NCI-H2081 treated with DMSO at 0.1 percent for 48 hours (cell line): ENCODE data around the gene NEU4.
"Not testable (repeated sequence)": the region's sequence is repeated elsewhere in the genome, so short reads cannot be mapped to it uniquely, and the experiment has no call there.

Source experiments
- DNase-seq: peaks from one replicate; lab custom pipeline; 2025; lab: John Stamatoyannopoulos, UW

NEU4 gene, protein sequence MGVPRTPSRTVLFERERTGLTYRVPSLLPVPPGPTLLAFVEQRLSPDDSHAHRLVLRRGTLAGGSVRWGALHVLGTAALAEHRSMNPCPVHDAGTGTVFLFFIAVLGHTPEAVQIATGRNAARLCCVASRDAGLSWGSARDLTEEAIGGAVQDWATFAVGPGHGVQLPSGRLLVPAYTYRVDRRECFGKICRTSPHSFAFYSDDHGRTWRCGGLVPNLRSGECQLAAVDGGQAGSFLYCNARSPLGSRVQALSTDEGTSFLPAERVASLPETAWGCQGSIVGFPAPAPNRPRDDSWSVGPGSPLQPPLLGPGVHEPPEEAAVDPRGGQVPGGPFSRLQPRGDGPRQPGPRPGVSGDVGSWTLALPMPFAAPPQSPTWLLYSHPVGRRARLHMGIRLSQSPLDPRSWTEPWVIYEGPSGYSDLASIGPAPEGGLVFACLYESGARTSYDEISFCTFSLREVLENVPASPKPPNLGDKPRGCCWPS

DNA sequence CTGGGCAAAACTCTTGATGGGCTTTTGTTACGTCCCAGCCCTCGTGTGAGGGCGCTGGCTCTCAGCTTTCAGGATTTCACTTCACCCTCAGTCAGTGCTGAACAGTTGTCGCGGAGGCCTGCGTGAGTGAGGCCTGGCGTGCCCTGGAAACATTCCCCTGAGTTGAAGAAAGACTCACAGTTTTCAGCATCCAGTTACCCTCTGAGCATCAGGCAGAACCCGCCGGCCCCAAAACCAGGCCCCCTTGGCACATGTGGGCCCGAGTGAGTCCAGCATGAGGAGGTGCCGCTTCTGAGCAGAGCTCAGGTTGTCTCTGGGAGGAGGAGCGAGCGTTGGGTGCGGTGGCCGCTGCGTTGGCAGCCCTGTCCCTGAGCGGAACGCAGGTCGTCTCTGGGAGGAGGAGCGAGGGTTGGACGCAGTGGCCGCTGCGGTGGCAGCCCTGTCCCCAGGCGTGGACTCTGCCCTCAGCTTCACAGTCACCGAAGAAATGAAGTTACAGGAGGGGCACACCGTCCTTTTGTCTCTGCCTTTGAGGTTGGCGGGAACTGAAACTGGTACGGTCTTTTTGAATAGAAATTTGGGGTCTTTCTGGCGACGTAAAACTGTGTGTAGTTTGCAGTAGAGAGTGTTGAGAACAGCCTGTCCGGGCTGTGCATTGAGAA, at the start of gene NEU4:
NEU4 (plus strand) TSS at position 473 of the 662 bp plus-strand sequence. CDS start 5,292 bp downstream, outside the sequence.
- no peak for DNase-seq

DNA sequence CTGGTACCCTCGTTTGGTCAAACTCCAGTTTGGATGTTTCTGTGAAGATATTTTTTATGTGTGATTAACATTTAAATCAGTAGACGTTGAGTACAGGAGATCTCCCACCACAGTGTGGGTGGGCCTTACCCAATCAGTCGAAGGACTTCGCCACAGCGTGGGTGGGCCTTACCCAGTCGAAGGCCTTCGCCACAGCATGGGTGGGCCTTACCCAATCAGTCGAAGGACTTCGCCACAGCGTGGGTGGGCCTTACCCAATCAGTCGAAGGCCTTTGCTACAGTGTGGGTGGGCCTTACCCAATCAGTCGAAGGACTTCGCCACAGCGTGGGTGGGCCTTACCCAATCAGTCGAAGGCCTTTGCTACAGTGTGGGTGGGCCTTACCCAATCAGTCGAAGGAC, 49.1 kb upstream of the NEU4 start:
- not testable (repeated sequence) for DNase-seq

DNA sequence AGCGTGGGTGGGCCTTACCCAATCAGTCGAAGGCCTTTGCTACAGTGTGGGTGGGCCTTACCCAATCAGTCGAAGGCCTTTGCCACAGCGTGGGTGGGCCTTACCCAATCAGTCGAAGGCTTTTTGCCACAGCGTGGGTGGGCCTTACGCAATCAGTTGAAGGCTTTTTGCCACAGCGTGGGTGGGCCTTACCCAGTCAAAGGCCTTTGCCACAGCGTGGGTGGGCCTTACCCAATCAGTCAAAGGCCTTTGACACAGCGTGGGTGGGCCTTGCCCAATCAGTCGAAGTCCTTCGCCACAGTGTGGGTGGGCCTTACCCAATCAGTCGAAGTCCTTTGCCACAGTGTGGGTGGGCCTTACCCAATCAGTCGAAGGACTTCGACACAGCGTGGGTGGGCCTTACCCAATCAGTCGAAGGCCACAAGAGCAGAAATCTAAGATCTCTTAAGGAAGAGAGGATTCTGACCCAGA, 48.7 kb upstream of the NEU4 start:
- DNase-seq: no peak

DNA sequence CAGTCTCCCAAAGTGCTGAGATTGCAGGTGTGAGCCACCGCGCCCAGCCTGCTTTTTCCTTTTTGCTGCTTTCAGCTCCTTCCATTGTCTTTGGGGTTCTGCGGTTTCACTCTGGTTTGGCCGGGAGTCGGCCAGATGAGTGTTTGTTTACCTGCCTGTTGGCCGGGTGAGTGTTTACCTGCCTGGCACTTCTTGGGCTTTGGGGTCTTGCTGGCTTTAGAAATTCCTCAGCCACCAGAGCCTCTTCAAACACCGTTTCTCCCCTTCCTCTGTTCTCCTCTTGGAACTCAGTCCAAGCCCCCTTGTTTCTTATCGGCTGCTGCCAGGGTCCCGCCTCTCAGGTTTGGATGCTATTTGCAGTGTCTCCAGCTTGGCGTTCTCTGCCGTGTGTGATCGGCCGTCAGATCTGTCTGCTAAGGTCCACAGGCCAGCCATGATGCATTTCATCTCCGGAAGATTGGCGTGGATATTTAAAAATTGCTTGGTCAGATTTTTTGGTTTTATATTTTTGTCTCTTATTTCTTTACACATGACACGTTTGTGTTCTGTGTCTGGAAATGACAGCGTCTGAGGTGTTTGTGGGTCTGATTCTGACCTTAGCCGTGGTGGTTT, 46.6 kb upstream of the NEU4 start:
- DNase-seq: no peak

DNA sequence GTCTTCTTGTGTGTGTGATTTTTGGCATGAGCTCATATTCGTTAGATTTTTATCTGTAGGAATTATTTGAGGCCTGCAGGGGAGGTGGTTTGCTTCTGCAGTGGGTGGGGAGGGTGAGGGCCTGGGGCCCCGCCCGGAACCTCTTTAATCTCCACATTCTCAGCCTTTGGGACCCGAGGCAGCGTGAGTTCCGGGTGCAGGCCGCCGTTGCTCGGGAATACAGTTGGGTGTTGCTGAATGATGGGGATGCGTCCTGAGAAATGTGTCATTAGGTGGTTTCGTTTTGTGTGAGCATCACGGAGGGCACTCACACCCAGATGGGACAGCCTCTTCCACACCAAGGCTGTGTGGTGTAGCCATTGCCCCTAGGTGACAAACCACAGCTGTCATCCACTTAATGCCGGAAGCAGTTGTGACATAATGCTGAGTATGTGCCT, 46.0 kb upstream of the NEU4 start:
- DNase-seq: no peak

DNA sequence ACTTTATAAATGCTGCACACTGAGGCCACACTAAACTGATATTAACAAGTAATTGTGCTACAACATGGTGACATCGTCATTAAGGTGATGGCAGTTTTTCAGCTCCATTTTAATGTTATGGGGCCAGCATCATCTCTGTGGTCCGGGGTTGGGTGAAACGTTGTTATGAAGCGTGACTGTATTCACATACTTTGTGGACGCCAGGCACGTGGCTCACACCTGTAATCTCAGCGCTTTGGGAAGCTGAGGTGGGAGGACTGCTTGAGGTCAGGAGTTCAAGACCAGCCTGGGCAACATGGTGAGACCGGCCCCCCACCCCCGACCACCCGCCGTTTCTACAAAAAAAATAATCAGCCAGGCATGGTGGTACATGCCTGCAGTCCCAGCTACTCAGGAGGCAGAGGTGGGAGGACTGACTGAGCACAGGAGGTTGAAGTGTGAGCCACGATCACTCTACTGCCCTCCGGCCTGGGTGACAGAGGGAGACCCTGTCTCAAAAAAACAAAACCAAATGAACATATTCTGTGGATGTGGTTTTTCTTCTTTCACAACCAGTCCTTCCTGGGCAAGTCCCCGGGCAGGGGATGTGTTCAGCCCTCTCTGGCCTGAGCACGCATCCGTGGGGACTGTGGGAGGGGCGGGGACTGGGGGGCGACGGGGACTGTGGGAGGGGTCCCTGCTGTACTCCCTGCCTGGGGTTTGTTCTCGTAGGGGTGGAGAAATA, 45.3 kb upstream of the NEU4 start:
- DNase-seq: no peak

DNA sequence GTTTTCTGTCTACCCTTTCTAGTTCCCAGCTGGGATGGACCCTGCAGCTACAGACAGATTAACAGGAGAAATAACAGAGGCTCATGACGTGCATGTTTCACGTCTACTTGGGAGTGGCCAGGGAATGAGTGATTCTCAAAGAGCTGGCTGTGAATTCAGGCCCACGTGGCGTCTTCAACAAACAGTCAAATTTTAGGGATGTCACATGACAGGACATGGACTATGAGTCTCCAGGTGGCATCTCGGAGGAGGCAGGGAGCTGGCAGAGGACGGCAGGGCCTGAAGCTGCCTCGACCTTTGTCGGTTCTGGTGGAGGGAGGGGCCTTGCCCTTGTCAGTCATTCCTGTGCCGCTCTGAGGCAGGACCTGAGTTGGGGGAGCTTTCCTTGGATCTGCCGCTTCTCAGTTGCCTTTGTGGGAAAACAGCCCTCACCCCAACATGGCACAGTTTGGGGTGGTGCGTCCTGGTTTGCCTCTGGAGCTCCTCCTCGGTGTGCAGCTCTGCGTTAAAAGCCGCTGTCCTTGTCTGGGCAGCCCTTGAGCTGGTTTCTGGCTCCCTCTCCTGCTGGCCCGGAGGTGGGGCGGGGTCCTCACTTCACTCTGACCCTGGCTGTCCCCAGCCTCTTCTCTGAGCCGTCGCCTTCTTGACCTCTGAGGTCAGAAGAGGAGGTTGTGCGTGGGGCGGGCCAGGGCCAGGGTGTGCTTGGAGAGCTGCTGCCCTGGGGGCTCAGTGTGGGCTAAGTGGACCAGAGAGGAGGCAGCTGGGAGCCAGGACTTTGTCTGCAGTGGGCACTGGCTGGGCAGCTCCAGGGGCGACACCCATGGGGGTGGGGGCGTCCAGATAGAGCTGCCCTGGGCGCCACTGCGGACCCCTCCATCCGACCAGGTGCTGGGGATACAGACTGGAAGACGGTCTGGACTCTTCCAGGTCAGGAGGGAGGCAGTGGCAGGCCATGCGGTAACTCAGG, 44.4 kb upstream of the NEU4 start:
- no peak for DNase-seq

DNA sequence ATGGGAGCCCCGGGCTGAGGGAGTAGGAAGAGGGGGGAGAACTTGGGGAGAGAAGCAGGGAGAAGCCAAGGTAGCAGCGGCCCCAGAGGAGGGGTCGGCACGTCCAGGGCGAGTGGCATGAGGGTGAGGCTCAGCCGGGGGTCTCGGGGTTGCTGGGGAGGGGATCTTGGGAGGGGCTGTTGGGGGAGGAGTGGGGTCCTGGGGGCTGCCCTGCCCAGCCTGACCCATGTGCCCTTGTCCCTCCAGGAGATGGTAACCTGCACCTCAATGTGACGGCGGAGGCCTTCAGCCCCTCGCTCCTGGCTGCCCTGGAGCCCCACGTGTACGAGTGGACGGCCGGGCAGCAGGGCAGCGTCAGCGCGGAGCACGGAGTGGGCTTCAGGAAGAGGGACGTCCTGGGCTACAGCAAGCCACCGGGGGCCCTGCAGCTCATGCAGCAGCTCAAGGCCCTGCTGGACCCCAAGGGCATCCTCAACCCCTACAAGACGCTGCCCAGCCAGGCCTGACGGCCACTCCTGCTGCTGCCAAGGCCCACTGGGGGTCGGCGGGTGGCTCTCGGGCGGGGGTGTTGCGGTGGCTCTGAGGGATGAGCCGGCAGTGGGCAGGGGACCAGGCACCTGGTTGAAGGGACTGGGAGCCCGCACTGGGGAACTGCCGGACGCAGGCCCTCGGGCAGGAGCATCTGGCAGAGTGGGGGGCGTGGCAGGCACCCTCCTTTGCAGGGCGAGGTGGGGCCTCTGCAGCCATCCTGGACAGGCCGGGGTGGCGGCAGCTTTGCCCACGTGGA, 41.3 kb upstream of the NEU4 start:
- no peak for DNase-seq

DNA sequence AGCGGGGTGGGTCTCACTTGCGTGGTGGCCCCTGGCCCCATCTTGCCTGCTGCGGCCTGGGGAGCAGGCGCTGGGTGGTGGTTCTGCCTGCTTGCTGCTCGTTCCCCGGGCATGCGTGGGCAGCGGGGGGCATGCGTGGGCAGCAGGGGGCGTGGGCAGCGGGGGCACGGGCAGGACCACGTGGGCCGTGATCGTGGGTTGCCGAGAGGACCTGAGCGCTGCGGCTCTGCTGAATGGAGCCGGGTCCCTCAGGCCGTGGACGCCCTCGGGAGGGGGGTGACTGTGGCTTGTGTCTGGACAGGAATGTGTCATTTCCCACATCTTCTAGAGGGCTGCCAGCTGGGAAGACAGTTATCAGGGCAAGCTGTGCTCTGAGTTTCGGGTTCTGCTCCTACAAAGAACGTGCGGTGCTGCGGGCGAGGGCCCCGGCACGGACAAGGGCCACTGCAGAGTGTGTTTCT, 40.7 kb upstream of the NEU4 start:
- DNase-seq: no peak

DNA sequence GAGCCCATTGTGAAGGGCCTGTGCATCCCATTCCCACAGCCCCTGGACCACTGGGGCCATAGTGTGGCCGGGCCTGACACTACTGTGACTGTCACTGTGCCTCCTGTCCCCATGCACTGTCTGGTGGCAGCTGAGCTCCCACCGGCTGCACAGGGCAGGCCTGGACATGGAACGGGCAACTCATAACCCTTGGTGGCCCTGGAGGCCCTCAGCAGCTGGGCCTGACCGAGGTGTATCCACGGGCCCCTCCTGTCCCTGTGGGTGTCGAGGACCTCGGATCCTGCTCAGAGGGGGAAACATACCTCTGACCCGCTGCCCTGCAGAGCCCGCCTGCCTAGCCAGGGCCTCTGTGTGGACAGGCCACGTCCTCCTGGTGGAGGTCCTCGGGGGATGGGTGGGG, 40.1 kb upstream of the NEU4 start:
- DNase-seq: no peak

DNA sequence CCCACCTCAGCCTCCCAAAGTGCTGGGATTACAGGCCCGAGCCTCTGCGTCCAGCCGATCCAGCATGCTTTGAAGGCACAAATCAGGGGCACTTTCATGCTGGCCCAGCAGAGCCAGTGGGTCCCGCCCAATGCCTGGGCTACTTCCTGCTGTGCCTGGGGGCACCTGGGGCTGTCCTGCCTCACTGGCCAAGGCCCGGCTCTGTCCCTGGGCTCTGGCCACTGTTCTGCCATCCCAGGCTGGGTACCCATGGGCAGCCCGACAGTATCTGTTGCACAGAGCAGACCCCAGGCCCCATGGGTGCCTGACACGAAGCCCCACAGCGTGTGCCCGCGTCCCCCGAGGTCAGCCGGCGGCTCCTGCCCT, 39.2 kb upstream of the NEU4 start:
- no peak for DNase-seq

DNA sequence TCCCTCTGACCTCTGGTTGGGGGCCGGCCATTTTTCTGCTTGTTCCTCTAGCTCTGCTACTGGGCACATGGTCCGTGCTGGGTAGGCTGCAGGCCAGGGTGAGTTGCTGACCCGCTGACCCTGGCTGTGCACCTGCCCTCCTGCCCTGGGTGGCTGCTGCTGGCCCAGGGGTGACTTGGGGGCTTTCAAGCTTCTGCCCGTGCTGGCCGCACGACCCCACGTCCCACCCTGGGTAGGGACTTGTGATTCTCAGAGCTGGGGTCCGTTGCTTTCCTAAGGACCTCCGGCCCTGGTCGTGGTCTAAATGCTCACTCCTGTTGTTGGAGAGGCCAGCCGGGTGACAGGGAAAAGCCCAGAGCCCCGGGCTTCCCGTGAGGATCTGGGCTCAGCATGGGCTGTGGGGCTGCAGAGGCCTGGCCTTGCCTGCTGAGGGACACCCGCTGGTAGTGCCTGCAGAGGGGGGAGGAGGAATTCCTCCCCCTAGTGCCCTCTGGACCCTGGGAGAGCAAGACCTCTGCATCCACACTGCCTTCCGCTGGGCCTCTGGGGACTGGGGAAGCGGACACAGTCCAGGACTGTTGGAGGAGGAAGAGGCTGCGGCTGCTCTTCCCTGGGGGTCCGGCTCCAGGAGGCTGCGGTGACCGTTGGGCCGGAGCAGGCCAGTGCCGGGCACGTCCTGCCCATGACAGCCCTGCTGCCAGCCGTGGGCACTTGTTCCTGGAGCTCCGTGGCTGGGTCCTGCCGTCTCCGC, 38.6 kb upstream of the NEU4 start:
- DNase-seq: no peak

DNA sequence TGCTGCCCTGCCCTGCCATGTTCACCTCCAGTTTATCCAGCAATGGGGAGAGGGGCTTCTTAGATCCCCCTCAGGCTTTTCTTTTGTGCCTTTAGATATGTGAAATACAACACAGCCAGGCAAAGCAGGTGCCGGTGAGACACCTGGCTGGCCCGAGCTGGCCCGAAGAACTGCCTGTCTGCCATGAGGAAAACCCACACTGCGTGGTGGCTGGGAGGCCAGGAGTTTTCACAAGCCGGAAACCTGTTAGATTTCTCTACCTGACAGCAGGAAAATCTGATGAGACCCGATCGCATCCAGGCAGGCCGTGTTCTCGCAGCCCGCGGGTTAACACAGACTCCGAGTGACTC, 38.1 kb upstream of the NEU4 start:
- DNase-seq: no peak

DNA sequence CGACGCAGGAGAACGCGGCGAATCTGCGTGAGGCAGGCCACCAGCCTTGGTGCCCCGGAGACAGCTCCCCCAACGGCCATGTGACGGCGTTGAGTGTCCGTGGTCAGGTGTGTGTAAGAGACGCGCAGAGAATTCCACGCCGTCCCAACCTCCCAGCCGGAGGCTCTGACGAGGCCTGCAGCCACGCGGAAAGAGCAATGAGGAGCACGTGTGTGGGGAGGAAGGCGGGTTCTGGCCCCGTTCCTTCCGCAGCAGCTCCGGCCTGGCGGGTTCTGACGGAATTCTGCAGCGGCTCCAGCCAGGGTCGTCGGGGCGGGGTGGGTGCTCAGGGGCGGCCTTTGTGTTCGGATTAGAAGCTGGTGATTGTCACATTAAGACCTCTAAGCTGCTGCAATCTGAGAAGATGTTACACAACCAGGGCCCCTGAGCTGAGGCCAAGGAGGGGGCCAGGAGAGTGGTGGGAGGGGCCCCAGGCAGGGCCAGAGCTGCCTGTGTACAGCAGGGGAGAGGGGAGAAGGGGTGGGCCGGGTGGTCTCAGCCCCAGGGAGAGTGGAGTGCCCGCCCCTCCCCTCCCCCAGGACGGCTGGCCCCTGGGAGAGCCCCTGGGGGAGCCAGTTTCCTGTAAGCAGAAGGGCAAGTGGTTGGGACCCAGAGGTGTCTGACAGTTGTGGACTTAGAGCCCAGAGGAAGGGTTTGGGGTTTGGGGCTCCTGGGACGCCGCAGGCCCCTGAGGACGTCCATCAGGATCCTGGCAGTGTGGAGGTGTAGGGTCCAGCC, 37.5 kb upstream of the NEU4 start:
- DNase-seq: no peak

DNA sequence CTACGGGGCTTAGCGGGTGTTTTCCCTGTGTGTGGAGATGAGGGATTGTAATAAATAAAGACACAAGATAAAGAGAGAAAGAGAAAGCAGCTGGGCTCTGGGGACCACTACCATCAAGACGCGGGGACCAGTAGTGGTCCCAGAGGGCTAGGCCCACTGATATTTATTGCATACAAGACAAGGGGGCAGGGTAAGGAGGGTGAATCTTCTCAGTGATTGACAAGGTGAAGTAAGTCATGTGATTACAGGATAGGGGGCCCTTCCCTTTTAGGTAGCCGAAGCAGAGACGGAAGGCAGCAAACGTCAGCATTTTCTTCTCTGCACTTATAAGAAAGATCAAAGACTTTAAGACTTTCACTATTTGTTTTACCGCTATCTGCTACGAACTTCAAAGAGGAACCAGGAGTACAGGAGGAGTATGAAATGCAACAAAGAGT, 36.9 kb upstream of the NEU4 start:
- DNase-seq: no peak

DNA sequence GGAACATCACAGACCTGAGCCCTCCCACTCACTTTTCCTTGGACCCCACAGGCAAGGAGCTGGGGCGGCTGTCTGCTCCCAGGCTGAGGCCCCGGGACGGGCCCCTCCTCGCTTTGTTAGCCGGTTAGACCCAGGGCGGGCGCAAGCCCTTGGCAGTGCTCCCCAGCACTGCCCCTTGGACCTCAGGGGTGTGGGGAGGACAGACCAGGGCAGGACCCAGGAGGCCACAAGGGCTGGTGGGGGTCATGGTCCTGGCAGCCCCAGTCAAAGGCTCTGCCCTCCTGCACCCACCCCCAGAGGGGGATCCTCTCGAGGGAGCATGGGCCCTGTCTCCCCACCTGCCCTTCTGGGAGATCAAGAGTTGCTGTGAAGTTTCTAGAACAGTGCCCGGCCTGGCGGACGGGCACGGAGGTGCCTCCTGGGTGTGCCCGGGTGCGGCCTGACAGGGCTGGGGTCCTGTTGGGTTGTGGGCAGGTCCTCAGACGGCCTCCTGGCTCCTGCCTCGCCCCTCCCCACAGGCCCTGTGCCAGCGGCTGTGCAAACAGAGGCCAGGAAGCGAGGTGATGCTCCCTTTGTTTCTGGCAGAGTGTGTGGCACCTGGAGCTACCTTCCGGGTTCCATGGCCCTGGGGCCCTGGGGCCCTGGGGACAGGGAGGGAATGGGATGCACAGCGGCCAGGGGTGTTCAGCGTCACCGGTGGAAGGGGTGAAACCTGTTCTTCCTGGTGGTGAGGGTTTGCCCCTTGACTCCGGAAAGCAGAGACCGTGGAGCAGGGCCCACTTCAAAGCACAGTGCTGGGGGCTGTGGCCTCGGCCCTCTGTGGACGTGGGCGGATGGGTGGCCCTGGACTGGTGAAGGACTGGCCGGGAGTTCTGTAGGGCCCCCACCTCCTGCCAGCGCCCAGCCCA, 35.2 kb upstream of the NEU4 start:
- DNase-seq: peak; percentile 44

DNA sequence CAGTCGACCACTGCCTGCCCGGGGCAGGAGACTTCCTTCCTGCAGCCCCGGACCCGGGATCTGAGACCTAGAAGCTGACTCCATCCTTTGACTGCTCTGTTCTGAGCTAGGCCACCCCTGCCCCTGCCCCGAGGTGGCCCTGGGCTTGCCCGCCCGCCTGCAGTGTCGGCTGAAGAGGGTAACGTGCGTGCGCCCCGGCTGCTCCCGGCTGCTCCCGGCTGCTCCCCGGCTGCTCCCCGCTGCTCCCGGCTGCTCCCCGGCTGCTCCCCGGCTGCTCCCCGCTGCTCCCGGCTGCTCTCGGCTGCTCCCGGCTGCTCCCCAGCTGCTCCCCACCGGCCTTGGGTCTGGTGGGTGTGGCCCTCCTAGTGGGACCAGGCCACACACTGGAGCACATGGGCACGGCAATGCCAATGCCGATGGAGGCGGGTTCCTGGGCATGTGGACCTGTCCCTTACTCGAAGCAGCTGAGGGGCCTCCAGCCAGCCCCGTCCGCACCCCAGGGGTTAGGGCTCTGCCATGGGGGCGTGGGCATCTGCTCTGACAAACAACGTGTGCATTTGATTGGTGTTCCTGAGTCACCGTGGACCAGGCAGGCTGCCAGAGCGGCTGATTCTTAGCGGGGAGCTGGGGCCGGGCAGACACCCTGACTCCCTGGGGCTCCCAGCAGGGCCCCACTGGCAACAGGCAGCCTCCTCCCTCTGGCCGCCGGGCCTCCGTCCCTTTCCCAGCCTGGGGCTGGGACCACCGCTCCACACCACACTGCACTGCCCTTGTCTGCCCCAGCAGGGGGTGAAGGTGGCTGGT, 34.4 kb upstream of the NEU4 start:
- DNase-seq: peak; percentile 66
